ENCODE data around the gene HOOK1.
"Not testable (repeated sequence)": the region's sequence is repeated elsewhere in the genome, so short reads cannot be mapped to it uniquely, and the experiment has no call there.

The HOOK1 gene

GRCh38 chr1:59827055-59827643 lies 12.4 kb downstream of the HOOK1 start:
- no peak for DNase-seq

- no peak for DNase-seq
Observed at GRCh38 chr1:59828160-59828559, 13.4 kb downstream of the HOOK1 start.

- no peak for DNase-seq
Observed at GRCh38 chr1:59831529-59831928, 16.8 kb downstream of the HOOK1 start.

DNA sequence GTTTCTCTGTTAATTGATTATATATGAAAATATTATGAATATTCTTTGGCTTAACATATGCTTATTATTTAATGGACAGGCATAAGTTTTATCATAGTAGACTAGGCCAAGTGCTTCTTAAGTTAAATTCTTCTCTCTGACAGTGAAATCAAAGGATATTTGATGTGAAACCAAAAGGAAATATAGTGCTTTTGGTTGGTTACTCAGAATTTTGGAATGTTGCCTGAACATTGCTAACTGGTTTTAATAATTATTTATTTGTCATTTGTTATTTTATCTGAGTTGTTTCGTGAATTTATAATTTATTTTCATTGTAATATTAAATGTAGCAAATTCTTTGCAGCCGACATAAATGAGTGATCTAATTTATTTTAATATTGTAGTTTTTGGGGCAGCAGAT lies 18.3 kb downstream of the HOOK1 start:
- no peak for DNase-seq

DNA sequence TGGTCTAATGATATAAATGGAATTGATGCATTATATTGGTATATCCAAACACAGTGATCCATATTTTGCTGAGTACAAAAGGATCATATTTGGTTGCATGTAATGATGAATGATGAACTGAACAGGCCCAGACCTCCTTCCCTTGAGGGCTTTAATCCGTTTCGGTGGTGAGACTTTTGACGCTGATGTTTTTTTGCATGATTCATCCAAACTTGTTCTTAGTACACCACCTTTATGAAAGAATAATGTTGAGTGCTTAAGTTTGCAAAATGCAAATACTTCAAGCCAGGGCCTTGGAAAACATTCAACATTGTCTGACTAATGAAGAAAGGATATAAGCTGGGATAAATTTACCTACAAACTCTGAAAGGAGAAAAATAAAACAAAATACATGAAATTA lies 19.2 kb downstream of the HOOK1 start:
- DNase-seq, result no peak

DNA sequence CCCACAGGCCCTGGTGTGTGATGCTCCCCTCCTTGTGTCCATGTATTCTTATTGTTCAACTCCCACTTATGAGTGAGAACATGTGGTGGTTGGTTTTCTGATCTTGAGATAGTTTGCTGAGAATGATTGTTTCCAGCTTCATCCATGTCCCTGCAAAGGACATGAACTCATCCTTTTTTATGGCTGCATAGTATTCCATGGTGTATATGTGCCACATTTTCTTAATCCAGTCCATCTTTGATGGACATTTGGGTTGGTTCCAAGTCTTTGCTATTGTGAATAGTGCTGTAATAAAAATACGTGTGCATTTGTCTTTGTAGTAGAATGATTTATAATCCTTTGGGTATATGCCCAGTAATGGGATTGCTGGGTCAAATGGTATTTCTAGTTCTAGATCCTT lies 23.1 kb downstream of the HOOK1 start:
- DNase-seq, result not testable (repeated sequence)

DNA sequence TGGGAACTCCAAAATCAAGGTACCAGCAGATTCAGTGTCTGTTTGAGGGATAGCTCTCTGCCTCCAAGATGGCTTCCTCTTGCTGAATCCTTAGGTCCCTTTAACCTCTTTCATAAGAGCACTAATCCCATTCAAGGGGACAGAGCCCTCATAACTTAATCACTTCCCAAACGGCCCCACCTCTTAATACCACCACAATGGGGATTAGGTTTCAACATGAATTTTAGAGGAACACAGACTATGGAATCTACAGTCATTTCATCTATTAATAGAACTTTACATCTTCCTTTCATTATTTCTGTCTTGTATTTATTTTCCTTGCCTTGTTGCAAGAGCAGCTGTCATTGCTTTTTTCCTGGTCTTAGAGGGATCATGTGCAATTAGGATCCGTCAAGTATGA lies 30.3 kb downstream of the HOOK1 start:
- DNase-seq, result no peak

GRCh38 chr1:59846209-59846894 lies 31.6 kb downstream of the HOOK1 start:
- no peak for DNase-seq

DNA sequence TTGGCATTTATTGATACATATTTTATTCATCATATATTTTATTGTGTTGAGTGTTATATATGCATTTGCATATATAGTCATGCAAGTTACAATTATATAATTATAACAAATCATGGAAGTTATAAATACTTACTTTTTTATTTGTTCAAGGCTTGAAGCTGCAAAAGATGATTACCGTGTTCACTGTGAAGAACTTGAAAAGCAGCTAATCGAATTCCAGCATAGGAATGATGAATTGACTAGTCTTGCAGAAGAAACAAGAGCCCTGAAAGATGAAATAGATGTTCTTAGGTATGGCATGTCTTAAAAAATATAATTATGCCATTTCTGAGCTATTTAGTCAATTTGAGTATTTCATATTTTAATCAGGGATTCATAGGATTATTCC lies 32.1 kb downstream of the HOOK1 start:
- no peak for DNase-seq

- no peak for DNase-seq
Observed at GRCh38 chr1:59852117-59852516, 37.4 kb downstream of the HOOK1 start.

DNA sequence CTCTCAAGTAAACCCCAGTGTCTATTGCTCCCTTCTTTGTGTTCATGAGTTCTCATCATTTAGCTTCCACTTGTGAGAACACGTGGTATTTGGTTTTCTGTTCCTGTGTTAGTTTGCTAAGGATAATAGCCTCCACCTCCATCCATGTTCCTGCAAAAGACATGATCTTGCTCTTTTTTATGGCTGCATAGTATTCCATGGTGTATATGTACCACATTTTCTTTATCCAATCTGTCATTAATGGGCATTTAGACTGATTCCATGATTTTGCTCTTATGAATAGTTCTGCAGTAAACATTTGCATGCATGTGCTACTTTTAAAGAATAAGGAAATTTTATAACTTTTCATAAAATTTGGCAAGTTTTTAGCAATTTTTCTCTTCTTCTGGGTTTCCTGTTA lies 40.5 kb downstream of the HOOK1 start:
- DNase-seq, result not testable (repeated sequence)

- DNase-seq, result no peak
Observed at GRCh38 chr1:59856725-59857338, 42.1 kb downstream of the HOOK1 start.

DNA sequence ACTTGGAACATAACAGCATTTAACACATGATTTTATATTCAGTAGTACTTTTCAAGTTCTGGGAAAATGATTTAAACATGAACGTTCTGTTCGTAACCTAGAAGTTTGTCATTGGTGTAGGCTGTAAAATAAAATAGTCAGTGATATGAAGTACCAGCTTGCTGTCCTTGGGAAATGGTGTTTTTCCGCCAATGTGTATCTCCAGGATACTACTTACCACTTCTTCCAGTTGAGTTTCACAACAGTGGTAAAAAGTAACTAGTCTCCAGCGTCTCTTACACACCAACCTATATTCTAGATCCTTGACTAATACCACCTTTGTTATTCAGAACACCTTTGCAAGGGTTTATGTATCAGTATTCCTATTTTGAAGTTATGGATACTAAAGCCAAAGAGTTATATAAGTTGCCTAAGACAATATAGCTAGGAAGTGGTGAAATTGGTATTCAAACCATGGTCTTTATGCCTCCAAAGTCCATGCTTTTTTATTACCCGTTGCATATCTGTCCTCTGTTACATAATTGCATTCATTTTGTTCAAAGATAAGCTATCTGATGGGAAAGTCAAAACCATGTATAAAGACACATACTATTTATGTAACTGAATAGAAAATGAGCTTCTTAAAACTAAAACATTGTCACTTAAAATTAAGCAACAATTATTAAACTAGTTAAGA lies 43.1 kb downstream of the HOOK1 start:
- DNase-seq, result no peak

DNA sequence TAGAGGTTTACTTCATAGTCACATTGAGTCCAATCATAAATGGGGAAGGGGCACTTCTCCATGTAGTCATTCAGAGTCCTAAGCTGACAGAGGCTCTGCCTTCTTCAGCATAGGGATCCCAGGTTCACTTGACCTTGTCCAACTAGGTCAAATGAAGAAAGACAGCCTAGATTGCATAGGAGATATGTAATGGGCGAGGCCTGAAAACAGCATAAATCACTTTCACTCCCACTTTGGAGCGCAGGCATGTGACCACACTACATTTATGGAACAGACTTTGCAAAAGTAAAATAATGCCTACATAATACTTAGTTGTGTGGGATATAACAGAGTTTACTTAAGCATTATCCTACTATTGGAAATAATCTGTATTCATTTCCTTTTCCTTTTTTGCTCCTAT lies 51.7 kb downstream of the HOOK1 start:
- no peak for DNase-seq

DNA sequence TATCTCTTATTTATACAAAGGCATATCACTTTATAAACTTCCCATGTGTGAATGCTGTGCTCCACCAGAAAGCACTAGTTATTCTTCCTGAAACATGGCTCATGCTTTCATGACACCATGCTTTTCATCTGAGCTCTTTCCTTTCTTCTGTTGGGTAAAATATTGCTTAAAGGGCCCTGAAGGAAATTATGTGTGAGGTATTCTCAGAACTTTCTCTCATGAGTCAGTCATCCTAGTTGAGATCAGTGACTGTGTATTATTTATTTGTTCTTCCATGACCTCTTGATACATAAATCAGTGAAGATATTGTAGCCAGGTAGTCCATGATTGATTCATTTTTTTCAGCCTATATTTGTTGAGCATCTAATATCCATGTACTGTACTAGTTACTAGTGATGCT lies 57.0 kb downstream of the HOOK1 start:
- no peak for DNase-seq

GRCh38 chr1:59877108-59877682 lies 62.4 kb downstream of the HOOK1 start:
- no peak for DNase-seq

DNA sequence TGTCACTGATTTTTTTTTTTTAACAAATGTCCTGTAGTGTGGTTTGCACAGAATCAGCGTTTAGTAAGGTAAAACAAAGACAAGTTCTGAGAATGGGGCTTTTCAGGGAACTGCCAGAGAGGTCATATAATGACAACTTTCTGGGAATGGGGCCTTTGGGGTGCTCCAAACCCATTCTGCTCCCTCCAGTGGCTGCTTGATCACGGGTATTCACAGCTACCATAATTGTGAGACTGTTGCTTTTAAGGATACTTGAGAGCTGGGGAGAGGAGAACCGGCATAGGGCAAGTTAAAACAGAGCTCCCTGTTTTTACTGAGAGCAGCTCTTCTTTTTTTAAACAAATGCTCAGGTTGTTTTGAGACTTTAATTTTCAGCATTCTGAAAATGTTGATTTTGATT lies 63.6 kb downstream of the HOOK1 start:
- no peak for DNase-seq

DNA sequence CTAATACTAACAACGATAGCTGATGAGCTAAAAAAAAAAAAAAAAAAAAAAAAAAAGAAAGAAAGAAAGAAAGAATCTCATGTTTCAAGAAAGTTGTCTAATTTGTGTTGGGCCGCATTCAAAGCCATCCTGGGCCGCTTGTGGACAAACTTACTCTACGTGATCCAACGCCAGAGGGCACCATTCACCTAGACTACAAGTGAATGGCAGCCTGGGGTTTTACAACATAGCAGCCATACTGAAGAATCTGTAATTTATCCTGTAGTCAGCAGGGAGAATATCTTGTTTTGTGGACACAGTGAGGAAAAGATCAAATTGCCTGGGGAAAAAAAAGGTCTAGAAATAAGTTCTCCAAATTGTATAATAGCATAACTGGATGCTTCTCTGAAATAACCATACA lies 64.8 kb downstream of the HOOK1 start:
- peak; percentile 2 for DNase-seq

- no peak for DNase-seq
Observed at GRCh38 chr1:59879996-59880505, 65.3 kb downstream of the HOOK1 start.

- DNase-seq, result no peak
Observed at GRCh38 chr1:59880735-59881134, 66.0 kb downstream of the HOOK1 start.

- DNase-seq, result no peak
Observed at GRCh38 chr1:59885160-59885832, 70.5 kb downstream of the HOOK1 start.

Measured in central memory CD4-positive, alpha-beta T cell (primary cell).